Measurements from ENCODE around the gene UBL4A.

The UBL4A gene

GRCh38 chrX:154508384-154508745 is 21.9 kb upstream of the UBL4A start (continued):
- no peak for TF ChIP-seq PATZ1 (CRISPR knock-in tag; IDR thresholded peaks at IDR 0.05; ENCODE audit: borderline replicate concordance)
- TF ChIP-seq, protein P1, sequence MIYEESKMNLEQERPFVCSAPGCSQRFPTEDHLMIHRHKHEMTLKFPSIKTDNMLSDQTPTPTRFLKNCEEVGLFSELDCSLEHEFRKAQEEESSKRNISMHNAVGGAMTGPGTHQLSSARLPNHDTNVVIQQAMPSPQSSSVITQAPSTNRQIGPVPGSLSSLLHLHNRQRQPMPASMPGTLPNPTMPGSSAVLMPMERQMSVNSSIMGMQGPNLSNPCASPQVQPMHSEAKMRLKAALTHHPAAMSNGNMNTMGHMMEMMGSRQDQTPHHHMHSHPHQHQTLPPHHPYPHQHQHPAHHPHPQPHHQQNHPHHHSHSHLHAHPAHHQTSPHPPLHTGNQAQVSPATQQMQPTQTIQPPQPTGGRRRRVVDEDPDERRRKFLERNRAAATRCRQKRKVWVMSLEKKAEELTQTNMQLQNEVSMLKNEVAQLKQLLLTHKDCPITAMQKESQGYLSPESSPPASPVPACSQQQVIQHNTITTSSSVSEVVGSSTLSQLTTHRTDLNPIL (CRISPR knock-in tag; IDR thresholded peaks at IDR 0.05; ENCODE audit: low read depth) = no peak
- TF ChIP-seq ZFP3 (CRISPR knock-in tag; IDR thresholded peaks at IDR 0.05) = no peak
- no peak for TF ChIP-seq TCF4 (CRISPR knock-in tag; IDR thresholded peaks at IDR 0.05; ENCODE audit: borderline replicate concordance)

DNA sequence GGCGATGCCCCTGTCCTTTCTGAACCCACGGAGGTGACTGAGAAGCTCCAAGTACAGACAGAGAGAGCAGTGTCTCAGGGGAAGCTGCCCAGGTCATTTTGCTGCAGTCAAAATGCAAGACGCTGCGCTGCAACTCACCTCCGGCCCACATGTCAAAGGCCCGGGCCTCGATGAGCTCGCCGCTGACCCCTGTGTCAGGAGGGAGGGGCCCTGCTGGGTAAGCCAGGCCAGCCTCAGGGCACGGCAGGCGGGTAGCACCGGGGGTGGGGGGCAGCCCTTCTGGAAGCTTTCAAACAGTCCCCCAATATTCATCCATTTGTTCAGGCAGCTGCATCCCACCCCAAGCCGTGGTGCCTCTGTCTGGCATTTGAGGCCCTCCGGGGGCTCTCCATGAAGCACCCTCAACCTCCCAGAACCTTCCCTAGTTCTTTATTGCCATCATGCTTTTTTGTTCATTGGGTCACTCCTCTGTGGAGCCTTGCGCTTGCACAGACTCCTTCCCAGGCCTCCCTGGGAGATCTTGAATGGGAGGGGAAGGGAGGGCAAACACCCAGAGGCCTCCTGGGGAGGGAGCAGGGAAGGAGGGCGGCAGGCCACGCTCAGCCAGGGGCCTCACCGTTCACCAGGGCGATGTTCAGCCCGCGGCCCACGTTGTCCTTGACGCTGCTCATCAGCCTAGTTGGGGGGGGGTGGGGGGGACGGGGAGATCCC is 21.4 kb upstream of the UBL4A start:
- ATAC-seq = no peak
- TF ChIP-seq ZNF8 (CRISPR knock-in tag; IDR thresholded peaks at IDR 0.05) = no peak
- TF ChIP-seq, protein P2, sequence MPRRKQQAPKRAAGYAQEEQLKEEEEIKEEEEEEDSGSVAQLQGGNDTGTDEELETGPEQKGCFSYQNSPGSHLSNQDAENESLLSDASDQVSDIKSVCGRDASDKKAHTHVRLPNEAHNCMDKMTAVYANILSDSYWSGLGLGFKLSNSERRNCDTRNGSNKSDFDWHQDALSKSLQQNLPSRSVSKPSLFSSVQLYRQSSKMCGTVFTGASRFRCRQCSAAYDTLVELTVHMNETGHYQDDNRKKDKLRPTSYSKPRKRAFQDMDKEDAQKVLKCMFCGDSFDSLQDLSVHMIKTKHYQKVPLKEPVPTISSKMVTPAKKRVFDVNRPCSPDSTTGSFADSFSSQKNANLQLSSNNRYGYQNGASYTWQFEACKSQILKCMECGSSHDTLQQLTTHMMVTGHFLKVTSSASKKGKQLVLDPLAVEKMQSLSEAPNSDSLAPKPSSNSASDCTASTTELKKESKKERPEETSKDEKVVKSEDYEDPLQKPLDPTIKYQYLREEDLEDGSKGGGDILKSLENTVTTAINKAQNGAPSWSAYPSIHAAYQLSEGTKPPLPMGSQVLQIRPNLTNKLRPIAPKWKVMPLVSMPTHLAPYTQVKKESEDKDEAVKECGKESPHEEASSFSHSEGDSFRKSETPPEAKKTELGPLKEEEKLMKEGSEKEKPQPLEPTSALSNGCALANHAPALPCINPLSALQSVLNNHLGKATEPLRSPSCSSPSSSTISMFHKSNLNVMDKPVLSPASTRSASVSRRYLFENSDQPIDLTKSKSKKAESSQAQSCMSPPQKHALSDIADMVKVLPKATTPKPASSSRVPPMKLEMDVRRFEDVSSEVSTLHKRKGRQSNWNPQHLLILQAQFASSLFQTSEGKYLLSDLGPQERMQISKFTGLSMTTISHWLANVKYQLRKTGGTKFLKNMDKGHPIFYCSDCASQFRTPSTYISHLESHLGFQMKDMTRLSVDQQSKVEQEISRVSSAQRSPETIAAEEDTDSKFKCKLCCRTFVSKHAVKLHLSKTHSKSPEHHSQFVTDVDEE (CRISPR knock-in tag; IDR thresholded peaks at IDR 0.05) = no peak
- TF ChIP-seq CSRNP3 (CRISPR knock-in tag; IDR thresholded peaks at IDR 0.05) = no peak
- TF ChIP-seq, protein P3, sequence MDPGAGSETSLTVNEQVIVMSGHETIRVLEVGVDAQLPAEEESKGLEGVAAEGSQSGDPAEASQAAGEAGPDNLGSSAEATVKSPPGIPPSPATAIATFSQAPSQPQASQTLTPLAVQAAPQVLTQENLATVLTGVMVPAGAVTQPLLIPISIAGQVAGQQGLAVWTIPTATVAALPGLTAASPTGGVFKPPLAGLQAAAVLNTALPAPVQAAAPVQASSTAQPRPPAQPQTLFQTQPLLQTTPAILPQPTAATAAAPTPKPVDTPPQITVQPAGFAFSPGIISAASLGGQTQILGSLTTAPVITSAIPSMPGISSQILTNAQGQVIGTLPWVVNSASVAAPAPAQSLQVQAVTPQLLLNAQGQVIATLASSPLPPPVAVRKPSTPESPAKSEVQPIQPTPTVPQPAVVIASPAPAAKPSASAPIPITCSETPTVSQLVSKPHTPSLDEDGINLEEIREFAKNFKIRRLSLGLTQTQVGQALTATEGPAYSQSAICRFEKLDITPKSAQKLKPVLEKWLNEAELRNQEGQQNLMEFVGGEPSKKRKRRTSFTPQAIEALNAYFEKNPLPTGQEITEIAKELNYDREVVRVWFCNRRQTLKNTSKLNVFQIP (CRISPR knock-in tag; IDR thresholded peaks at IDR 0.05; ENCODE audit: borderline replicate concordance, low read depth) = no peak
- TF ChIP-seq ZNF565 (CRISPR knock-in tag; conservative IDR thresholded peaks at IDR 0.05; ENCODE audit: low read depth) = no peak
- TF ChIP-seq ZNF70 (CRISPR knock-in tag; IDR thresholded peaks at IDR 0.05) = no peak
- no peak for TF ChIP-seq CSDC2 (CRISPR knock-in tag; IDR thresholded peaks at IDR 0.05)

GRCh38 chrX:154506483-154507332 is 20.3 kb upstream of the UBL4A start:
- TF ChIP-seq PATZ1 (CRISPR knock-in tag; IDR thresholded peaks at IDR 0.05; ENCODE audit: borderline replicate concordance) (no peak), ESRRG (CRISPR knock-in tag; IDR thresholded peaks at IDR 0.05) (no peak), PPARA (CRISPR knock-in tag; IDR thresholded peaks at IDR 0.05; ENCODE audit: borderline replicate concordance) (no peak), TOX (CRISPR knock-in tag; IDR thresholded peaks at IDR 0.05; ENCODE audit: borderline replicate concordance) (no peak), ZC3H10 (CRISPR knock-in tag; IDR thresholded peaks at IDR 0.05) (no peak), ZFP3 (CRISPR knock-in tag; IDR thresholded peaks at IDR 0.05) (no peak), RARB (CRISPR knock-in tag; IDR thresholded peaks at IDR 0.05) (no peak), TCF4 (CRISPR knock-in tag; IDR thresholded peaks at IDR 0.05; ENCODE audit: borderline replicate concordance) (no peak), GLIS3 (CRISPR knock-in tag; IDR thresholded peaks at IDR 0.05) (no peak), ISL1 (CRISPR knock-in tag; IDR thresholded peaks at IDR 0.05) (no peak), CSRNP3 (CRISPR knock-in tag; IDR thresholded peaks at IDR 0.05) (no peak)
- TF ChIP-seq, protein P2 (CRISPR knock-in tag; IDR thresholded peaks at IDR 0.05) = no peak
- no peak for ATAC-seq

All from SK-N-SH treated with all-trans-retinoic acid at 6 μM for 48 hours (cell line).